Prostate gland (tissue), 2 donors: ENCODE measurements around the gene IGF2BP1.

ENCODE experiments used
- POLR2A ChIP-seq: fragments of 450-650 bp; IDR thresholded peaks from one replicate; pipeline ENCODE4 v1.6.1; 2016; ENCODE audit warnings: antibody characterized with exemption, mild to moderate bottlenecking
- TF ChIP-seq, protein P1 (sequence below), 4 experiments: fragments of 200-600 bp in 2 of 4; fragments of 450-650 bp in 2 of 4; sonication (generic) in 2 of 4; IDR thresholded peaks; 1 replicate in 3 of 4; 2 replicates in 1 of 4; pipeline ENCODE4 v1.5.1; 2016 to 2019; ENCODE audit warnings: antibody characterized with exemption in 4 of 4, mild to moderate bottlenecking in 2 of 4, moderate library complexity in 2 of 4

DNA sequence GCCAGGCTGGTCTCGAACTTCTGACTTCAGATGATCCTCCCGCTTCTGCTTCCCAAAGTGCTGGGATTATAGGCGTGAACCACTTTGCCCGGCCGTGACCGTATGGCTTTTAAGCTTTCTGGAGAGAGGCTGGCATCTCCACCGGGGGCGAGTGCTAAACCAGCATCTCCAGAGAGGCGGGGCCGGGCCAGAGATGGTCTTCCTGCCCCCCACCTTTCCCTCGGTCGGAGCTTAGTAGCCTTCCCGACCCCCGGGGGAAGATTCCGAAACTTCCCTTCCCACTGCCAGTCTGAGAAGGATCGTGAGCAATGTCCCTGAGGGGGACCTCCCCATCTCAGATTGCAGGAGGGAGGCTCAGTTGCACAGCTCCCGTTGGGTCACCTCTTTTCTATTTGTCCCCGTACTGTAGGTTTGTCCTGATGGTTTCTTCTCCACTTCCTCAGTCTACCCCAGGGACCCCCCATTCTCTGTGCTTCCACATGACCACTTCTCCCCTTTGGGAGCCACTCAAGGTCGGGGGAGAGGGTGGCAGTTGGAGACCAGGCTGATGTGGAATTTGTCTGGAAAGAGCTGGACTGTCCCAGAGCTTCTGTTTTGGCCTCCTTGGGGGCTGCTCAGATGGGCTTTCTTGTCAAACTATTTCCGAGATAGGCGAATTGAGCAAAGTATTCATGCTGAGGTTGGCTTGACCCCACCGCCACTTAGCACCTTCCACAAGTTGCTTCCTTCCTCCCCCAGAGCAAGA lies 18.2 kb downstream of the IGF2BP1 start:
- no peak for TF ChIP-seq POLR2A
- TF ChIP-seq, protein P1, sequence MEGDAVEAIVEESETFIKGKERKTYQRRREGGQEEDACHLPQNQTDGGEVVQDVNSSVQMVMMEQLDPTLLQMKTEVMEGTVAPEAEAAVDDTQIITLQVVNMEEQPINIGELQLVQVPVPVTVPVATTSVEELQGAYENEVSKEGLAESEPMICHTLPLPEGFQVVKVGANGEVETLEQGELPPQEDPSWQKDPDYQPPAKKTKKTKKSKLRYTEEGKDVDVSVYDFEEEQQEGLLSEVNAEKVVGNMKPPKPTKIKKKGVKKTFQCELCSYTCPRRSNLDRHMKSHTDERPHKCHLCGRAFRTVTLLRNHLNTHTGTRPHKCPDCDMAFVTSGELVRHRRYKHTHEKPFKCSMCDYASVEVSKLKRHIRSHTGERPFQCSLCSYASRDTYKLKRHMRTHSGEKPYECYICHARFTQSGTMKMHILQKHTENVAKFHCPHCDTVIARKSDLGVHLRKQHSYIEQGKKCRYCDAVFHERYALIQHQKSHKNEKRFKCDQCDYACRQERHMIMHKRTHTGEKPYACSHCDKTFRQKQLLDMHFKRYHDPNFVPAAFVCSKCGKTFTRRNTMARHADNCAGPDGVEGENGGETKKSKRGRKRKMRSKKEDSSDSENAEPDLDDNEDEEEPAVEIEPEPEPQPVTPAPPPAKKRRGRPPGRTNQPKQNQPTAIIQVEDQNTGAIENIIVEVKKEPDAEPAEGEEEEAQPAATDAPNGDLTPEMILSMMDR (IDR thresholded peaks at IDR 0.05), result no peak
